ENCODE data around the gene ZNF813.
"Not testable (repeated sequence)": the region's sequence is repeated elsewhere in the genome, so short reads cannot be mapped to it uniquely, and the experiment has no call there.

The ZNF813 gene

GRCh38 chr19:53507523-53508442 is 40.2 kb downstream of the ZNF813 start:
- H3K4me3 ChIP-seq, result no peak overlapping the region
- H3K27ac ChIP-seq, result no peak overlapping the region
- no peak for DNase-seq (ENCODE audit: low spot score)
- no peak for TF ChIP-seq CTCF (IDR thresholded peaks at IDR 0.05)

- Histone ChIP-seq H3K4me3 (no peak overlapping the region), H3K27ac (no peak overlapping the region)
- TF ChIP-seq CTCF (IDR thresholded peaks at IDR 0.05), result no peak
- no peak for DNase-seq (ENCODE audit: low spot score)
These were observed 41.9 kb downstream of the ZNF813 start for GRCh38 chr19:53509443-53509842.

GRCh38 chr19:53509845-53510244 is 42.3 kb downstream of the ZNF813 start:
- no peak for TF ChIP-seq CTCF (IDR thresholded peaks at IDR 0.05)
- no peak overlapping the region for H3K27ac ChIP-seq
- DNase-seq (ENCODE audit: low spot score), result no peak
- no peak overlapping the region for H3K4me3 ChIP-seq

- Histone ChIP-seq H3K27ac (no peak overlapping the region), H3K4me3 (no peak overlapping the region)
- no peak for DNase-seq (ENCODE audit: low spot score)
- no peak for TF ChIP-seq CTCF (IDR thresholded peaks at IDR 0.05)
These were observed 43.8 kb downstream of the ZNF813 start for GRCh38 chr19:53511357-53511756.

GRCh38 chr19:53511933-53512374 is 44.4 kb downstream of the ZNF813 start:
- TF ChIP-seq CTCF (IDR thresholded peaks at IDR 0.05), result peak; percentile 41

GRCh38 chr19:53515047-53515446 is 47.5 kb downstream of the ZNF813 start:
- DNase-seq (ENCODE audit: low spot score); H3K27ac ChIP-seq; H3K4me3 ChIP-seq: not testable (repeated sequence)

More at GRCh38 chr19:53511933-53512374, 44.4 kb downstream of the ZNF813 start:
- DNase-seq (ENCODE audit: low spot score), result no peak
- H3K27ac ChIP-seq, result no peak overlapping the region
- no peak overlapping the region for H3K4me3 ChIP-seq

GRCh38 chr19:53517114-53517741 is 49.7 kb downstream of the ZNF813 start:
- DNase-seq (ENCODE audit: low spot score), result no peak
- H3K27ac ChIP-seq, result no peak overlapping the region
- H3K4me3 ChIP-seq, result no peak overlapping the region
- no peak for TF ChIP-seq CTCF (IDR thresholded peaks at IDR 0.05)
